SKM-1 treated with dmso at 0.1 percent for 144 hours (cell line): ENCODE measurements around the gene NMUR1.
"Not testable (repeated sequence)": the region's sequence is repeated elsewhere in the genome, so short reads cannot be mapped to it uniquely, and the experiment has no call there.

Experiments used
- DNase-seq: peaks from one replicate; lab custom pipeline; 2025; ENCODE audit not compliant: unreplicated experiment; lab: John Stamatoyannopoulos, UW

The NMUR1 gene

GRCh38 chr2:231530099-231531011, at the start of gene NMUR1:
Gene NMUR1 (minus strand): TSS chr2:231530445. CDS start chr2:231530361, 84 bp downstream.
- DNase-seq: peak; percentile 41

- DNase-seq: no peak
These were observed 49.3 kb upstream of the NMUR1 start for GRCh38 chr2:231579560-231579959.

GRCh38 chr2:231578655-231579054, 48.4 kb upstream of the NMUR1 start:
- not testable (repeated sequence) for DNase-seq

- no peak for DNase-seq
These were observed 46.2 kb upstream of the NMUR1 start for GRCh38 chr2:231576465-231576864.

GRCh38 chr2:231575612-231576256, 45.5 kb upstream of the NMUR1 start:
- DNase-seq: no peak

GRCh38 chr2:231573698-231574421, 43.6 kb upstream of the NMUR1 start:
- no peak for DNase-seq

- no peak for DNase-seq
These were observed 42.9 kb upstream of the NMUR1 start for GRCh38 chr2:231573096-231573495.

GRCh38 chr2:231571661-231572191, 41.5 kb upstream of the NMUR1 start:
- no peak for DNase-seq

- DNase-seq: not testable (repeated sequence)
These were observed 40.7 kb upstream of the NMUR1 start for GRCh38 chr2:231570915-231571314.

- DNase-seq: no peak
These were observed 38.7 kb upstream of the NMUR1 start for GRCh38 chr2:231568785-231569435.

GRCh38 chr2:231568098-231568784, 38.0 kb upstream of the NMUR1 start:
- no peak for DNase-seq

- no peak for DNase-seq
These were observed 36.9 kb upstream of the NMUR1 start for GRCh38 chr2:231567159-231567558.

- DNase-seq: no peak
These were observed 35.8 kb upstream of the NMUR1 start for GRCh38 chr2:231565887-231566594.

- peak; percentile 57 for DNase-seq
These were observed 33.2 kb upstream of the NMUR1 start for GRCh38 chr2:231563378-231563961.

- DNase-seq: peak; percentile 78
These were observed 27.4 kb upstream of the NMUR1 start for GRCh38 chr2:231557571-231558217.

- DNase-seq: no peak
These were observed 26.7 kb upstream of the NMUR1 start for GRCh38 chr2:231556981-231557380.

GRCh38 chr2:231556496-231556895, 26.3 kb upstream of the NMUR1 start:
- not testable (repeated sequence) for DNase-seq

- no peak for DNase-seq
These were observed 24.7 kb upstream of the NMUR1 start for GRCh38 chr2:231554748-231555545.
